Measurements from ENCODE around the gene SLC1A2. TPM values are rescaled to one million over a fixed set of nuclear protein-coding genes. Genes with fewer than 3 reads are reported as not detected.

SLC1A2 gene
- total and polyA plus RNA-seq, 2 of the 4 experiments (the other 2 are of a cell fraction) = 0.15 to 0.54 TPM

DNA sequence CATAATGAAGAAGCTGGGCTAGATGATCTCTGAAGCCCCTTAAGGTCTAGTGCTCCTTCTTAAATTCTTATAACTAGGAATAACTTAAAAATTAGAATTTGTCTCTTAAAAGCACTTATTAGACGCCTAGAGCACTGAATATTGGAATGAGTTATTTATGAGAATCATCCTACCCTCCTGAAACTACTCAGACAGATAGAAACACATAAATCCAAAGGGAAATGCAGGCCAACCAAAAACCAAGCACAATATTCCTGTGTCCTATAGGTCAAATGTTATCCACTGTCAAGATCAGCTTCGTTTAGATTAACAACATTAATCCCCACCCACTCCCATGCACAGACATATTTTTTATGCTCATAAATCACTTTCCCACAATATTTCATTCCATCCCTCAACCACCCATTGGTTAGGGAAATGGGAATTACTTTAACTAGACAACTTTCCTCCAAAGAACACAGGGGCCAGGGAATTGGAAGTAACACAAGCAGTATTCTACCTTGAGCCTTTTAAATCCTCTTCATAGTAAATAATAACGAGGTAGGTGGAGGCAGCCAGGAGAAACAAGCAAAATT, 193.3 kb downstream of the SLC1A2 start:
- Histone ChIP-seq H3K4me3 (ENCODE audit: insufficient read depth, low read depth, low read length) (no peak overlapping the region), H3K4me2 (ENCODE audit: low read depth, low read length) (no peak overlapping the region), H3K18ac (ENCODE audit: low read depth, low read length) (no peak overlapping the region), H2BK5ac (ENCODE audit: low read depth, low read length, poor library complexity, severe bottlenecking) (peak overlapping the region; percentile 46), H2AK9ac (replicated peaks; ENCODE audit: low read depth, low read length, poor library complexity) (no peak overlapping the region), H4K91ac (ENCODE audit: insufficient read depth, low read depth, low read length) (no peak overlapping the region), H3K9me3 (ENCODE audit: control insufficient read depth, insufficient read depth, low read length) (no peaks in the 10 kb centered on the region), H2AK5ac (ENCODE audit: low read depth, low read length) (no peak overlapping the region), H3K14ac (replicated peaks; ENCODE audit: low read depth, low read length) (no peak overlapping the region), H2BK120ac (ENCODE audit: low read depth, low read length) (no peak overlapping the region), H3K9me1 (ENCODE audit: insufficient read depth, low read length) (peaks cover 12% of the 10 kb centered on the region; the same call in 1 of the 2 replicates), H3K23ac (ENCODE audit: low read depth, low read length) (no peak overlapping the region), H3K4ac (ENCODE audit: low read depth, low read length) (no peak overlapping the region), H2AFZ (replicated peaks; ENCODE audit: low read length, poor library complexity) (no peak overlapping the region), H2BK15ac (ENCODE audit: low read depth, low read length) (no peak overlapping the region), H4K5ac (ENCODE audit: low read depth, low read length) (no peak overlapping the region), H3K36me3 (ENCODE audit: control insufficient read depth, insufficient read depth, low read length) (peaks cover 66% of the 10 kb centered on the region), H3K4me1 (ENCODE audit: control insufficient read depth, insufficient read depth, low read length) (peaks cover 18% of the 10 kb centered on the region), H3K27ac (ENCODE audit: insufficient read depth, low read length) (no peak overlapping the region), H4K8ac (ENCODE audit: low read depth in 2 of 2, low read length in 2 of 2) (0 out of 4 replicates have a peak overlapping the region, but pooled peaks of 1 of the 2 experiments have one; percentile 9), H2BK20ac (ENCODE audit: low read depth, low read length) (no peak overlapping the region), H3K56ac (ENCODE audit: extremely low read depth, insufficient read depth, low read length) (no peak overlapping the region), H4K20me1 (ENCODE audit: insufficient read depth, low read length) (no peaks in the 10 kb centered on the region), H3K79me1 (ENCODE audit: low read depth in 1 of 2, low read length in 2 of 2) (peaks cover 10 to 81% of the 10 kb centered on the region in 2 experiments), H3K27me3 (ENCODE audit: control insufficient read depth, insufficient read depth, low read length) (no peaks in the 10 kb centered on the region), H3K9ac (ENCODE audit: low read depth, low read length) (no peak overlapping the region)
- ChIA-PET POLR2A (ENCODE audit: unreplicated experiment) (no interaction called here), CTCF (interaction anchor here (1.2 kb wide), 1 partner anchor 80 kb away, joined by 3 read pairs; no protein-coding TSS in a partner anchor)
- intact Hi-C loops (cut with micrococcal nuclease) = no loop called here
- in situ Hi-C loops (cut with MboI; ENCODE audit: low sequenced_read_pairs) = no loop called here
- WGBS, 2 experiments (ENCODE audit: extremely low coverage in 2 of 2, insufficient read length in 1 of 2) = no CpG with 5 or more reads among the region's 3 CpGs
- TF ChIP-seq, protein P1, sequence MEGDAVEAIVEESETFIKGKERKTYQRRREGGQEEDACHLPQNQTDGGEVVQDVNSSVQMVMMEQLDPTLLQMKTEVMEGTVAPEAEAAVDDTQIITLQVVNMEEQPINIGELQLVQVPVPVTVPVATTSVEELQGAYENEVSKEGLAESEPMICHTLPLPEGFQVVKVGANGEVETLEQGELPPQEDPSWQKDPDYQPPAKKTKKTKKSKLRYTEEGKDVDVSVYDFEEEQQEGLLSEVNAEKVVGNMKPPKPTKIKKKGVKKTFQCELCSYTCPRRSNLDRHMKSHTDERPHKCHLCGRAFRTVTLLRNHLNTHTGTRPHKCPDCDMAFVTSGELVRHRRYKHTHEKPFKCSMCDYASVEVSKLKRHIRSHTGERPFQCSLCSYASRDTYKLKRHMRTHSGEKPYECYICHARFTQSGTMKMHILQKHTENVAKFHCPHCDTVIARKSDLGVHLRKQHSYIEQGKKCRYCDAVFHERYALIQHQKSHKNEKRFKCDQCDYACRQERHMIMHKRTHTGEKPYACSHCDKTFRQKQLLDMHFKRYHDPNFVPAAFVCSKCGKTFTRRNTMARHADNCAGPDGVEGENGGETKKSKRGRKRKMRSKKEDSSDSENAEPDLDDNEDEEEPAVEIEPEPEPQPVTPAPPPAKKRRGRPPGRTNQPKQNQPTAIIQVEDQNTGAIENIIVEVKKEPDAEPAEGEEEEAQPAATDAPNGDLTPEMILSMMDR (conservative IDR thresholded peaks at IDR 0.05; ENCODE audit: low read depth, low read length) = no peak
- no peak for TF ChIP-seq CHD1 (IDR thresholded peaks at IDR 0.05; ENCODE audit: low read depth, low read length)
- TF ChIP-seq POLR2A (IDR thresholded peaks at IDR 0.05; ENCODE audit: low read depth, low read length) = no peak
- TF ChIP-seq RAD21 (IDR thresholded peaks at IDR 0.05; ENCODE audit: low read length) = no peak
- TF ChIP-seq, protein P2, sequence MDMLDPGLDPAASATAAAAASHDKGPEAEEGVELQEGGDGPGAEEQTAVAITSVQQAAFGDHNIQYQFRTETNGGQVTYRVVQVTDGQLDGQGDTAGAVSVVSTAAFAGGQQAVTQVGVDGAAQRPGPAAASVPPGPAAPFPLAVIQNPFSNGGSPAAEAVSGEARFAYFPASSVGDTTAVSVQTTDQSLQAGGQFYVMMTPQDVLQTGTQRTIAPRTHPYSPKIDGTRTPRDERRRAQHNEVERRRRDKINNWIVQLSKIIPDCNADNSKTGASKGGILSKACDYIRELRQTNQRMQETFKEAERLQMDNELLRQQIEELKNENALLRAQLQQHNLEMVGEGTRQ (IDR thresholded peaks at IDR 0.05; ENCODE audit: low read depth, low read length) = no peak
- no peak for TF ChIP-seq CEBPB (IDR thresholded peaks at IDR 0.05; ENCODE audit: low read depth, low read length)
- TF ChIP-seq MXI1 (IDR thresholded peaks at IDR 0.05; ENCODE audit: borderline replicate concordance, low read depth, low read length) = no peak
- no peak for TF ChIP-seq FOS (IDR thresholded peaks at IDR 0.05; ENCODE audit: low read depth, low read length)
- no peak for TF ChIP-seq MAZ (IDR thresholded peaks at IDR 0.05; ENCODE audit: borderline replicate concordance, low read depth, low read length)
- TF ChIP-seq BHLHE40 (IDR thresholded peaks at IDR 0.05; ENCODE audit: low read depth, low read length) = no peak
- TF ChIP-seq NFE2L2 (IDR thresholded peaks at IDR 0.05; ENCODE audit: low read depth, low read length) = no peak
- TF ChIP-seq RFX5 (IDR thresholded peaks at IDR 0.05; ENCODE audit: low read depth, low read length) = no peak
- TF ChIP-seq RCOR1 (IDR thresholded peaks at IDR 0.05; ENCODE audit: insufficient replicate concordance, low read length) = no peak
- TF ChIP-seq MAFK (IDR thresholded peaks at IDR 0.05; ENCODE audit: low read depth, low read length) = no peak
- no peak for TF ChIP-seq SMC3 (IDR thresholded peaks at IDR 0.05; ENCODE audit: low read depth, low read length)
- TF ChIP-seq, protein P3, sequence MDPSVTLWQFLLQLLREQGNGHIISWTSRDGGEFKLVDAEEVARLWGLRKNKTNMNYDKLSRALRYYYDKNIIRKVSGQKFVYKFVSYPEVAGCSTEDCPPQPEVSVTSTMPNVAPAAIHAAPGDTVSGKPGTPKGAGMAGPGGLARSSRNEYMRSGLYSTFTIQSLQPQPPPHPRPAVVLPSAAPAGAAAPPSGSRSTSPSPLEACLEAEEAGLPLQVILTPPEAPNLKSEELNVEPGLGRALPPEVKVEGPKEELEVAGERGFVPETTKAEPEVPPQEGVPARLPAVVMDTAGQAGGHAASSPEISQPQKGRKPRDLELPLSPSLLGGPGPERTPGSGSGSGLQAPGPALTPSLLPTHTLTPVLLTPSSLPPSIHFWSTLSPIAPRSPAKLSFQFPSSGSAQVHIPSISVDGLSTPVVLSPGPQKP (IDR thresholded peaks at IDR 0.05; ENCODE audit: borderline replicate concordance, low read depth, low read length) = no peak
- no TSS peak for BruUV-seq (replicated peaks)
- no peak for ATAC-seq (ENCODE audit: low read depth)
- dilution Hi-C loops (cut with HindIII; ENCODE audit: low sequenced_read_pairs, unreplicated experiment) = no loop called here
- DNase-seq = no peak

Measured in IMR-90 (cell line).